ENCODE results near the gene FARSA. TPM values are rescaled to one million over a fixed set of nuclear protein-coding genes. Genes with fewer than 3 reads are reported as not detected.

Gene FARSA
- total and polyA plus RNA-seq, 2 of the 8 experiments (the other 6 are each of a cell fraction or from before 2014, with no cell fraction given) = 61.0 to 103 TPM

DNA sequence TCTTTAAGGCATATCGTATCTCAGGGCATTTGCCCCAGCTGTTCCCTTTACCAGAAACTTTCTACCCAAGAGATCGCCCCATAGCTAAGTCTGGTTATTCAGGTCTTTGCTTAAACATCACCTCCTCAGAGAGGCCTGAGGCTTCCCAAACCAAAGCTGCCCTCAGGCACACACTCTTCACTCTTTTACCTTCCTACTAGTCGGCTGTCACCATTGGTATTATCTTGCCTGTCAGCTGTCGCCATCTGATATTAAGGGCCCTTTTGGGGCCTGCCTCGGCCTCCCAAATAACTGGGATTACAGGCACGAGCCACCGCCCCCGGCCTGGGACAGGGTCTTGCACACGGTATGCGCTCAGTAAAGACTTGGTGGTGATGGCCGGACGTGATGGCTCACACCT is 22.5 kb upstream of the FARSA start:
- Histone ChIP-seq H3K9ac (replicated peaks in 1 of 4; ENCODE audit: extremely low read depth in 1 of 4, low read depth in 3 of 4, low read length in 3 of 4) (peak overlapping the region in 3 of 4 experiments; percentile 25 to 95 (median 58); a peak in 3 of 7 replicates), H3K4me1 (replicated peaks in 1 of 4; ENCODE audit: control insufficient read depth in 3 of 4, insufficient read depth in 4 of 4, low read length in 3 of 4) (peaks cover 0 to 4% (median 2%) of the 10 kb centered on the region in 4 experiments; a peak in 3 of 7 replicates), H2BK20ac (ENCODE audit: low read length) (no peak overlapping the region), H2BK15ac (ENCODE audit: low read length) (no peak overlapping the region), H4K8ac (ENCODE audit: extremely low read depth, insufficient read depth, low read length) (no peak overlapping the region), H3K14ac (ENCODE audit: insufficient read length) (no peak overlapping the region), H3K36me3 (ENCODE audit: control insufficient read depth in 2 of 4, insufficient read depth in 4 of 4, low read length in 3 of 4) (peaks cover 3 to 32% (median 5%) of the 10 kb centered on the region in 4 experiments; a peak in 4 of 8 replicates), H2AFZ (ENCODE audit: low read length) (no peak overlapping the region), H3K23me2 (ENCODE audit: low read depth, low read length) (peaks cover 6% of the 10 kb centered on the region), H2AK5ac (ENCODE audit: low read depth, low read length) (no peak overlapping the region; the same call in 1 of the 2 replicates), H3K4ac (replicated peaks; ENCODE audit: insufficient read length, low read depth, low read length) (no peak overlapping the region), H3K56ac (replicated peaks; ENCODE audit: insufficient read length, low read depth, low read length) (no peak overlapping the region), H2BK5ac (ENCODE audit: low read depth, low read length) (no peak overlapping the region), H4K91ac (replicated peaks; ENCODE audit: insufficient read length, low read length) (no peak overlapping the region), H4K20me1 (replicated peaks in 1 of 2; ENCODE audit: control insufficient read depth in 1 of 2, insufficient read depth in 2 of 2, low read length in 2 of 2) (peaks cover 0 to 9% of the 10 kb centered on the region in 2 experiments), H3K4me3 (ENCODE audit: extremely low read depth in 1 of 4, insufficient read depth in 2 of 4, low read depth in 3 of 4, low read length in 4 of 4) (peak overlapping the region; percentile 82 to 91 (median 88); a peak in 7 of 8 replicates), H3K79me1 (ENCODE audit: low read depth, low read length) (peaks cover 4% of the 10 kb centered on the region; the same call in 1 of the 2 replicates), H3K18ac (ENCODE audit: extremely low read depth, low read length) (no peak overlapping the region), H3K9me3 (ENCODE audit: insufficient read depth in 2 of 2, low read depth in 1 of 2, low read length in 1 of 2) (no peaks in the 10 kb centered on the region; a peak in 1 of 4 replicates), H3K4me2 (ENCODE audit: insufficient read depth in 1 of 2, low read depth in 2 of 2, low read length in 2 of 2) (peak overlapping the region; percentile 67 to 81), H2BK12ac (ENCODE audit: low read depth, low read length) (no peak overlapping the region), H3K23ac (ENCODE audit: insufficient read length) (no peak overlapping the region), H2BK120ac (replicated peaks; ENCODE audit: low read depth, low read length) (no peak overlapping the region), H3K79me2 (ENCODE audit: control insufficient read depth in 1 of 2, insufficient read depth in 2 of 2, low read length in 2 of 2) (peaks cover 4 to 27% of the 10 kb centered on the region in 2 experiments; a peak in 3 of 4 replicates), H4K5ac (ENCODE audit: insufficient read length, low read depth, low read length) (no peak overlapping the region), H3K27me3 (replicated peaks in 1 of 4; ENCODE audit: control insufficient read depth in 3 of 4, extremely low read depth in 1 of 4, insufficient read depth in 3 of 4, low read length in 3 of 4) (no peaks in the 10 kb centered on the region), H3K27ac (ENCODE audit: low read depth, low read length) (no peak overlapping the region)
- POLR2A ChIA-PET (ENCODE audit: partially characterized antibody) = interaction anchor here (1.0 to 8.1 kb wide), 16 partner anchors 7 to 163 kb away, joined by 3 to 71 read pairs (median 4); partner anchors contain the start of genes CALR, KLF1, RAD23A and SYCE2
- FAIRE-seq (no peak), DNase-seq (ENCODE audit: low read depth in 1 of 2, low spot score in 2 of 2) (no peak)
- 71% methylated on average over 12 of the region's 12 CpGs; no CpG with 5 or more reads in 1 of the 2 experiments for WGBS, 2 experiments (ENCODE audit: extremely low coverage in 1 of 2, insufficient coverage in 1 of 2, insufficient read length in 1 of 2, insufficient replicate concordance in 2 of 2, low coverage in 1 of 2, low lambda C conversion rate in 2 of 2, missing lambda C conversion rate in 1 of 2)
- CTCF ChIA-PET (ENCODE audit: partially characterized antibody) = interaction anchor here (0.6 to 6.7 kb wide), 2 partner anchors 11 to 765 kb away, joined by 3 to 62 read pairs; no protein-coding TSS in a partner anchor
- TF ChIP-seq TBP (IDR thresholded peaks at IDR 0.05; ENCODE audit: low read depth, low read length) (no peak), JUND (IDR thresholded peaks at IDR 0.05; ENCODE audit: low read length) (no peak), RXRA (IDR thresholded peaks at IDR 0.05; ENCODE audit: insufficient read depth, low read depth, low read length) (no peak), CREB1 (IDR thresholded peaks at IDR 0.05) (no peak), TAF7 (optimal IDR thresholded peaks at IDR 0.05; ENCODE audit: borderline replicate concordance, low read depth, low read length) (no peak), GTF2F1 (IDR thresholded peaks at IDR 0.05; ENCODE audit: borderline replicate concordance, low read depth, low read length) (no peak), SIX5 (IDR thresholded peaks at IDR 0.05; ENCODE audit: low read depth, low read length) (no peak), EGR1 (IDR thresholded peaks at IDR 0.05; ENCODE audit: borderline replicate concordance, low read depth, low read length) (no peak), CTBP2 (IDR thresholded peaks at IDR 0.05; ENCODE audit: borderline replicate concordance, insufficient read depth, insufficient read length, low read length) (no peak), SIRT6 (IDR thresholded peaks at IDR 0.05; ENCODE audit: low read length) (no peak), KDM1A (IDR thresholded peaks at IDR 0.05; ENCODE audit: borderline replicate concordance, low read length) (no peak), CHD2 (IDR thresholded peaks at IDR 0.05; ENCODE audit: low read length) (no peak), JUN (IDR thresholded peaks at IDR 0.05; ENCODE audit: low read depth, low read length) (no peak), BACH1 (IDR thresholded peaks at IDR 0.05; ENCODE audit: low read length) (no peak), SP4 (IDR thresholded peaks at IDR 0.05; ENCODE audit: low read length) (no peak), BRCA1 (IDR thresholded peaks at IDR 0.05; ENCODE audit: low read depth, low read length) (no peak)
